ENCODE results near the gene ADGRG6.

- TF ChIP-seq CTCF (IDR thresholded peaks at IDR 0.05) = no peak
- no peak for TF ChIP-seq POLR2A (IDR thresholded peaks at IDR 0.05)
Measured at GRCh38 chr6:142353690-142354089, 51.9 kb downstream of the ADGRG6 start.

Data from Peyer's patch (tissue), 4 donors.